Measurements from ENCODE around the gene HOXB7. TPM values are rescaled to one million over a fixed set of nuclear protein-coding genes. Genes with fewer than 3 reads are reported as not detected.

The HOXB7 gene
- total RNA-seq, 1 experiment from 2014 or later, result not detected

GRCh38 chr17:48588074-48588415 is 22.8 kb downstream of the HOXB7 start (continued):
- TF ChIP-seq IRF1 (CRISPR knock-in tag; IDR thresholded peaks at IDR 0.05) (no peak), USF1 (CRISPR knock-in tag; IDR thresholded peaks at IDR 0.05) (no peak), NR3C1 (CRISPR knock-in tag; conservative IDR thresholded peaks at IDR 0.05; ENCODE audit: low read depth) (no peak), KAT7 (CRISPR knock-in tag; IDR thresholded peaks at IDR 0.05; ENCODE audit: borderline replicate concordance) (no peak), CTCF (IDR thresholded peaks at IDR 0.05) (no peak), TP53 (CRISPR knock-in tag; IDR thresholded peaks at IDR 0.05) (no peak)

- TF ChIP-seq GRHL2 (CRISPR knock-in tag; IDR thresholded peaks at IDR 0.05; ENCODE audit: insufficient replicate concordance, severe bottlenecking) (no peak), NR3C1 (CRISPR knock-in tag; conservative IDR thresholded peaks at IDR 0.05; ENCODE audit: low read depth) (no peak), SP1 (CRISPR knock-in tag; conservative IDR thresholded peaks at IDR 0.05) (no peak), CDX4 (CRISPR knock-in tag; IDR thresholded peaks at IDR 0.05; ENCODE audit: borderline replicate concordance) (no peak), RORB (CRISPR knock-in tag; IDR thresholded peaks at IDR 0.05) (no peak), OVOL2 (CRISPR knock-in tag; IDR thresholded peaks at IDR 0.05; ENCODE audit: borderline replicate concordance) (no peak), ATF6 (CRISPR knock-in tag; IDR thresholded peaks at IDR 0.05) (no peak), PRDM15 (CRISPR knock-in tag; IDR thresholded peaks at IDR 0.05) (no peak), JUN (CRISPR knock-in tag; IDR thresholded peaks at IDR 0.05) (no peak), PRRX2 (CRISPR knock-in tag; IDR thresholded peaks at IDR 0.05) (no peak), ATF3 (CRISPR knock-in tag; conservative IDR thresholded peaks at IDR 0.05) (no peak), TEAD4 (CRISPR knock-in tag; IDR thresholded peaks at IDR 0.05) (no peak)
- Mint-ChIP-seq H3K9me3 (no peaks in the 10 kb centered on the region), H3K27ac (no peak overlapping the region), H3K4me1 (peaks cover 38% of the 10 kb centered on the region), H3K36me3 (no peaks in the 10 kb centered on the region), H3K4me3 (no peak overlapping the region), H3K27me3 (ENCODE audit: low read depth) (peaks cover 100% of the 10 kb centered on the region; the same call in 1 of the 2 replicates)
- DNase-seq (ENCODE audit: low spot score), result no peak
- ChIA-PET CTCF (interaction anchor here (1.0 to 3.6 kb wide), 8 partner anchors 14 to 372 kb away, joined by 3 to 21 read pairs (median 4); no protein-coding TSS in a partner anchor), POLR2A (no interaction called here)
- ATAC-seq, result no peak
These were observed 23.3 kb downstream of the HOXB7 start for GRCh38 chr17:48587276-48588073.
